ENCODE data around the gene SLC4A2.
"Not testable (repeated sequence)": the region's sequence is repeated elsewhere in the genome, so short reads cannot be mapped to it uniquely, and the experiment has no call there.

The SLC4A2 gene

GRCh38 chr7:151059367-151060112 is at the start of gene SLC4A2:
TSS of gene SLC4A2 (plus strand) at chr7:151059589. CDS start at chr7:151061988, 2,399 bp downstream.
- peak; percentile 12 to 59 for DNase-seq

GRCh38 chr7:151010037-151010306 is 49.4 kb upstream of the SLC4A2 start:
- no peak for DNase-seq

- DNase-seq: no peak
Measured at GRCh38 chr7:151010307-151011096, 48.9 kb upstream of the SLC4A2 start.

GRCh38 chr7:151011097-151011409 is 48.3 kb upstream of the SLC4A2 start:
- no peak for DNase-seq

GRCh38 chr7:151011616-151012015 is 47.8 kb upstream of the SLC4A2 start:
- DNase-seq: not testable (repeated sequence)

- no peak for DNase-seq
Measured at GRCh38 chr7:151012031-151012692, 47.2 kb upstream of the SLC4A2 start.

- peak in 1 of 2 experiments; percentile 29 for DNase-seq
Measured at GRCh38 chr7:151012911-151013347, 46.5 kb upstream of the SLC4A2 start.

GRCh38 chr7:151013356-151013732 is 46.0 kb upstream of the SLC4A2 start:
- DNase-seq: no peak

GRCh38 chr7:151013733-151014497 is 45.5 kb upstream of the SLC4A2 start:
- no peak for DNase-seq

GRCh38 chr7:151014950-151015349 is 44.4 kb upstream of the SLC4A2 start:
- DNase-seq: no peak

GRCh38 chr7:151015967-151016366 is 43.4 kb upstream of the SLC4A2 start:
- DNase-seq: no peak

GRCh38 chr7:151016505-151016904 is 42.9 kb upstream of the SLC4A2 start:
- DNase-seq: no peak

- DNase-seq: no peak
Measured at GRCh38 chr7:151016942-151017341, 42.4 kb upstream of the SLC4A2 start.

GRCh38 chr7:151017370-151017952 is 41.9 kb upstream of the SLC4A2 start:
- DNase-seq: no peak

- DNase-seq: peak; percentile 32 to 49
Measured at GRCh38 chr7:151017953-151018420, 41.4 kb upstream of the SLC4A2 start.

GRCh38 chr7:151018421-151019129 is 40.8 kb upstream of the SLC4A2 start:
- no peak for DNase-seq

GRCh38 chr7:151019130-151019447 is 40.3 kb upstream of the SLC4A2 start:
- no peak for DNase-seq

GRCh38 chr7:151020231-151020630 is 39.2 kb upstream of the SLC4A2 start:
- DNase-seq: no peak

- no peak for DNase-seq
Measured at GRCh38 chr7:151023232-151023631, 36.2 kb upstream of the SLC4A2 start.

- DNase-seq: no peak
Measured at GRCh38 chr7:151024435-151025056, 34.8 kb upstream of the SLC4A2 start, which contains the start of gene ATG9B. TSS of gene ATG9B (minus strand) at chr7:151024494. CDS start at chr7:151024423, 71 bp downstream.

- no peak for DNase-seq
Measured at GRCh38 chr7:151025924-151026671, 33.3 kb upstream of the SLC4A2 start.

All from SHP77 (cell line).